PC-9 (cell line): ENCODE measurements around the gene MRPS23. TPM values are rescaled to one million over a fixed set of nuclear protein-coding genes. Genes with fewer than 3 reads are reported as not detected.

Experiments used
- BruUV-seq: library from RNA; stranded (reverse); fragments of 400-500 nt; replicated peaks from 2 replicates; lab custom pipeline; 2021; lab: Mats Ljungman, UMichigan
- CTCF ChIA-PET: fragments of 300-600 bp; sonication (Branson Sonifier 250); formaldehyde crosslinking; loops from one replicate; lab custom pipeline; 2022; ENCODE audit warnings: antibody characterized with exemption; lab: Charles Lee
- POLR2A ChIA-PET: fragments of 300-600 bp; sonication (Branson Sonifier 250); formaldehyde crosslinking; loops from one replicate; lab custom pipeline; 2022; ENCODE audit warnings: antibody characterized with exemption; ENCODE audit not compliant: unreplicated experiment; lab: Charles Lee
- DNase-seq, 2 experiments: peaks; one replicate each; pipeline versions ENCODE4 v3.0.0 to v3.0.0-alpha.2; 2015 to 2022; ENCODE audit warnings: mixed read lengths in 1 of 2
- H2AFZ ChIP-seq: fragments of 200-600 bp; sonication (generic); 2 replicates; pipeline ENCODE4 v1.8.1; 2017; ENCODE audit warnings: antibody characterized with exemption
- H3F3A ChIP-seq: fragments of 200-600 bp; sonication (generic); 2 replicates; pipeline ENCODE4 v1.8.1; 2017; ENCODE audit warnings: antibody characterized with exemption, mild to moderate bottlenecking, low read depth; ENCODE audit not compliant: insufficient read depth
- H3K27ac ChIP-seq: fragments of 200-600 bp; sonication (generic); 2 replicates; pipeline ENCODE4 v1.6.1; 2016; ENCODE audit warnings: mixed run types
- H3K27me3 ChIP-seq: fragments of 200-600 bp; sonication (generic); 2 replicates; pipeline ENCODE4 v1.6.1; 2016; ENCODE audit warnings: low read depth, mixed run types; ENCODE audit not compliant: insufficient read depth
- H3K36me3 ChIP-seq: fragments of 200-600 bp; sonication (generic); 2 replicates; pipeline ENCODE4 v1.6.1; 2016; ENCODE audit warnings: low read depth, mixed run types
- H3K4me1 ChIP-seq: fragments of 200-600 bp; sonication (generic); replicated peaks from 2 replicates; pipeline ENCODE4 v1.6.1; 2016; ENCODE audit warnings: mixed run types; ENCODE audit not compliant: insufficient read depth
- H3K4me2 ChIP-seq: fragments of 200-600 bp; sonication (generic); 2 replicates; pipeline ENCODE4 v1.6.1; 2017; ENCODE audit warnings: mixed run types
- H3K4me3 ChIP-seq: fragments of 200-600 bp; sonication (generic); 2 replicates; pipeline ENCODE4 v1.6.1; 2016; ENCODE audit warnings: mixed run types
- H3K79me2 ChIP-seq: fragments of 200-600 bp; sonication (generic); 2 replicates; pipeline ENCODE4 v1.6.1; 2017; ENCODE audit warnings: low read depth, mixed run types
- H3K9me2 ChIP-seq: fragments of 200-600 bp; sonication (generic); 2 replicates; pipeline ENCODE4 v1.8.1; 2017; ENCODE audit warnings: mild to moderate bottlenecking; ENCODE audit not compliant: insufficient read depth
- H3K9me3 ChIP-seq: fragments of 200-600 bp; sonication (generic); 2 replicates; pipeline ENCODE4 v1.8.1; 2016; ENCODE audit warnings: low read depth; ENCODE audit not compliant: insufficient read depth
- H4K20me1 ChIP-seq: fragments of 200-600 bp; sonication (generic); 2 replicates; pipeline ENCODE4 v1.8.1; 2017; ENCODE audit not compliant: insufficient read depth
- CTCF ChIP-seq: fragments of 200-600 bp; sonication (generic); conservative IDR thresholded peaks from 2 replicates; pipeline ENCODE4 v1.6.1; 2017; ENCODE audit warnings: mixed run types, antibody characterized with exemption, mild to moderate bottlenecking, moderate library complexity
- EZH2 ChIP-seq: fragments of 200-600 bp; sonication (generic); IDR thresholded peaks from 2 replicates; pipeline ENCODE4 v1.8.0; 2017; ENCODE audit warnings: antibody characterized with exemption, low read depth
- intact Hi-C: fragments of 100-400 bp; cut with micrococcal nuclease; formaldehyde crosslinking; loops from one replicate; pipeline ENCODE4 v1.10.0; 2022; ENCODE audit not compliant: unreplicated experiment
- total RNA-seq: library from RNA; stranded (reverse); gene quantifications from 2 replicates; pipeline ENCODE4 v1.2.3, GENCODE V29; 2021

Gene MRPS23
- total RNA-seq, 1 experiment from 2014 or later: 49.7 TPM

GRCh38 chr17:57842280-57842679 is 7.6 kb downstream of the MRPS23 start:
- Histone ChIP-seq H3K4me2 (no peak overlapping the region), H2AFZ (no peak overlapping the region), H3K27me3 (no peaks in the 10 kb centered on the region), H3K36me3 (peaks cover 35% of the 10 kb centered on the region), H3F3A (peaks cover 24% of the 10 kb centered on the region), H3K27ac (no peak overlapping the region), H3K4me1 (no peaks in the 10 kb centered on the region), H3K9me2 (no peaks in the 10 kb centered on the region), H4K20me1 (peaks cover 24% of the 10 kb centered on the region), H3K79me2 (0 out of 2 replicates have a peak, but pooled peaks cover 8% of the 10 kb centered on the region), H3K9me3 (no peaks in the 10 kb centered on the region), H3K4me3 (no peak overlapping the region)
- intact Hi-C loops: no loop called here
- CTCF ChIA-PET: no interaction called here
- DNase-seq: no peak
- no peak for TF ChIP-seq CTCF
- TF ChIP-seq EZH2: no peak
- POLR2A ChIA-PET: no interaction called here
- BruUV-seq: no TSS peak

- Histone ChIP-seq H3K4me3 (no peak overlapping the region), H3K9me3 (no peaks in the 10 kb centered on the region), H4K20me1 (peaks cover 19% of the 10 kb centered on the region), H3K27me3 (no peaks in the 10 kb centered on the region), H3K4me1 (no peaks in the 10 kb centered on the region), H3K36me3 (peaks cover 25% of the 10 kb centered on the region), H3K27ac (no peak overlapping the region), H3K79me2 (0 out of 2 replicates have a peak, but pooled peaks cover 8% of the 10 kb centered on the region), H2AFZ (no peak overlapping the region), H3F3A (peaks cover 26% of the 10 kb centered on the region; the same call in 1 of the 2 replicates), H3K9me2 (no peaks in the 10 kb centered on the region), H3K4me2 (no peak overlapping the region)
- no peak for DNase-seq
- no TSS peak for BruUV-seq
- CTCF ChIA-PET: no interaction called here
- POLR2A ChIA-PET: interaction anchor here (0.6 kb wide), 2 partner anchors 578 to 613 kb away, joined by 3 to 5 read pairs; partner anchors contain the start of gene RNF43
- no peak for TF ChIP-seq CTCF
- no peak for TF ChIP-seq EZH2
- intact Hi-C loops: no loop called here
Observed at GRCh38 chr17:57839571-57839923, 10.3 kb downstream of the MRPS23 start.

- H3K4me2 ChIP-seq: no peak overlapping the region
- H3K27me3 ChIP-seq: no peaks in the 10 kb centered on the region
- TF ChIP-seq CTCF: no peak
- no peak for TF ChIP-seq EZH2
- no TSS peak for BruUV-seq
- DNase-seq: no peak
- H3K4me3 ChIP-seq: no peak overlapping the region
- no peaks in the 10 kb centered on the region for H3K9me2 ChIP-seq
- intact Hi-C loops: no loop called here
- H3K4me1 ChIP-seq: no peaks in the 10 kb centered on the region
- peaks cover 18% of the 10 kb centered on the region for H4K20me1 ChIP-seq
- peaks cover 24% of the 10 kb centered on the region; the same call in 1 of the 2 replicates for H3F3A ChIP-seq
- ChIA-PET CTCF (no interaction called here), POLR2A (interaction anchor here (0.6 kb wide), 2 partner anchors 578 to 614 kb away, joined by 3 to 5 read pairs; partner anchors contain the start of gene RNF43)
- no peak overlapping the region for H2AFZ ChIP-seq
- H3K36me3 ChIP-seq: peaks cover 25% of the 10 kb centered on the region
- no peak overlapping the region for H3K27ac ChIP-seq
- 0 out of 2 replicates have a peak, but pooled peaks cover 8% of the 10 kb centered on the region for H3K79me2 ChIP-seq
- H3K9me3 ChIP-seq: no peaks in the 10 kb centered on the region
Observed at GRCh38 chr17:57838857-57839570, 10.8 kb downstream of the MRPS23 start.
